ENCODE data around the gene SGCD.

Gene SGCD

GRCh38 chr5:156774273-156774672 is 447.3 kb downstream of the SGCD start:
- DNase-seq (ENCODE audit: low read depth in 2 of 2): no peak

GRCh38 chr5:156778139-156778706 is 451.3 kb downstream of the SGCD start:
- no peak for DNase-seq (ENCODE audit: low read depth in 2 of 2)

- DNase-seq (ENCODE audit: low read depth in 2 of 2): no peak
These were observed 451.8 kb downstream of the SGCD start for GRCh38 chr5:156778752-156779151.

- DNase-seq (ENCODE audit: low read depth in 2 of 2): no peak
These were observed 452.5 kb downstream of the SGCD start for GRCh38 chr5:156779436-156779835.

GRCh38 chr5:156783092-156783491 is 456.1 kb downstream of the SGCD start:
- no peak for DNase-seq (ENCODE audit: low read depth in 2 of 2)

GRCh38 chr5:156794687-156795086 is 467.7 kb downstream of the SGCD start:
- DNase-seq (ENCODE audit: low read depth in 2 of 2): no peak

GRCh38 chr5:156798201-156798600 is 471.2 kb downstream of the SGCD start:
- no peak for DNase-seq (ENCODE audit: low read depth in 2 of 2)

- DNase-seq (ENCODE audit: low read depth in 2 of 2): no peak
These were observed 472.2 kb downstream of the SGCD start for GRCh38 chr5:156799171-156799570.

GRCh38 chr5:156800929-156801328 is 474.0 kb downstream of the SGCD start:
- no peak for DNase-seq (ENCODE audit: low read depth in 2 of 2)

GRCh38 chr5:156802501-156802900 is 475.5 kb downstream of the SGCD start:
- DNase-seq (ENCODE audit: low read depth in 2 of 2): no peak

GRCh38 chr5:156803404-156803803 is 476.4 kb downstream of the SGCD start:
- no peak for DNase-seq (ENCODE audit: low read depth in 2 of 2)

- no peak for DNase-seq (ENCODE audit: low read depth in 2 of 2)
These were observed 486.0 kb downstream of the SGCD start for GRCh38 chr5:156812959-156813358.

- DNase-seq (ENCODE audit: low read depth in 2 of 2): no peak
These were observed 489.1 kb downstream of the SGCD start for GRCh38 chr5:156815988-156816599.

Measured in activated CD8-positive, alpha-beta memory T cell treated with anti-CD3 and anti-CD28 coated beads for 4 hours (primary cell).